Mammary epithelial cell (primary cell): Measurements from ENCODE around the gene SCMH1.

Experiments
- CTCF ChIP-seq, 2 donors: IDR thresholded peaks in 1 of 2; conservative IDR thresholded peaks in 1 of 2; 2 replicates each; pipeline ENCODE4 v1.5.1; 2011 to 2012; ENCODE audit warnings: inconsistent platforms in 2 of 2, low read length in 2 of 2, mild to moderate bottlenecking in 2 of 2, control low read depth in 1 of 2, low read depth in 1 of 2; ENCODE audit not compliant: insufficient read depth in 1 of 2; ENCODE audit errors: extremely low read depth in 1 of 2
- EZH2 ChIP-seq: IDR thresholded peaks from 2 replicates; pipeline ENCODE4 v1.6.1; 2012; ENCODE audit warnings: low read length, inconsistent platforms, borderline replicate concordance

GRCh38 chr1:41240781-41241353 lies 1.2 kb downstream of the SCMH1 start:
- TF ChIP-seq EZH2 = no peak
- TF ChIP-seq CTCF (conservative IDR thresholded peaks at IDR 0.05 in 1 of 2, IDR thresholded peaks at IDR 0.05 in 1 of 2; ENCODE audit: extremely low read depth in 1 of 2, insufficient read depth in 1 of 2, low read depth in 1 of 2, low read length in 2 of 2) = no peak
